ENCODE results near the gene MRPS24.

GRCh38 chr7:43890468-43890867 is 21.2 kb upstream of the MRPS24 start:
- TF ChIP-seq CTCF (optimal IDR thresholded peaks at IDR 0.05 in 1 of 3, IDR thresholded peaks at IDR 0.05 in 1 of 3, conservative IDR thresholded peaks at IDR 0.05 in 1 of 3; ENCODE audit: extremely low read depth in 1 of 3, insufficient read depth in 2 of 3, low read length in 3 of 3) (no peak), EZH2 (IDR thresholded peaks at IDR 0.05; ENCODE audit: low read length) (no peak)
